Suprapubic skin (tissue), 4 donors: ENCODE data around the gene FAM90A1.
"Not testable (repeated sequence)": the region's sequence is repeated elsewhere in the genome, so short reads cannot be mapped to it uniquely, and the experiment has no call there.

Experiments used
- EP300 ChIP-seq: sonication (generic); formaldehyde crosslinking; IDR thresholded peaks from one replicate; pipeline ENCODE4 v1.6.1; 2017; ENCODE audit warnings: antibody characterized with exemption
- POLR2A ChIP-seq, 2 donors: fragments of 450-650 bp; IDR thresholded peaks; one replicate each; pipeline ENCODE4 v1.6.1; 2017; ENCODE audit warnings: antibody characterized with exemption in 2 of 2, mild to moderate bottlenecking in 2 of 2, moderate library complexity in 2 of 2
- POLR2AphosphoS5 ChIP-seq, 3 donors: sonication (generic); formaldehyde crosslinking; IDR thresholded peaks; one replicate each; pipeline ENCODE4 v1.6.1; 2017; ENCODE audit warnings: antibody characterized with exemption in 3 of 3
- TF ChIP-seq, protein P1 (sequence below), 2 donors: fragments of 200-600 bp in 1 of 2; fragments of 450-650 bp in 1 of 2; sonication (generic) in 1 of 2; IDR thresholded peaks; one replicate each; pipeline ENCODE4 v1.5.1; 2016 to 2019; ENCODE audit warnings: antibody characterized with exemption in 2 of 2, mild to moderate bottlenecking in 1 of 2, moderate library complexity in 1 of 2

DNA sequence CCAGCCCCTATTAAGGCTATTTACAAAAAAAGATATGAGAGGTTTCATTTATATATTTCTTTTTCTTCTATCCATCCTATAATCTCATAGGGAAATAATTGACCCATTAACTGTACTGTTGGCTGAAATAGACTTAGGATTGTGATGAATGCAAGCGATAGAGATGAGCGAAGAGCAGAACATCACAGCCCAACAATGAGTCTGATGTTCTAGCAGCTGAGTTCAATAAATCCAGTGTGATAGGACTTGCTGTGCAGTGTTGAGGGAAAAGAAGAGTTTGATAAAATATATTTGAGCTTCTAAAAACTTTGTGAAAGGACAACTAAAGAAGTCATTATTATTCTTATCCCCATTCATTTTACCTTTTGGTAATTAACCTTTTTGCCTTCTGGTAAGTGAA is 54.5 kb downstream of the FAM90A1 start:
- TF ChIP-seq, protein P1, sequence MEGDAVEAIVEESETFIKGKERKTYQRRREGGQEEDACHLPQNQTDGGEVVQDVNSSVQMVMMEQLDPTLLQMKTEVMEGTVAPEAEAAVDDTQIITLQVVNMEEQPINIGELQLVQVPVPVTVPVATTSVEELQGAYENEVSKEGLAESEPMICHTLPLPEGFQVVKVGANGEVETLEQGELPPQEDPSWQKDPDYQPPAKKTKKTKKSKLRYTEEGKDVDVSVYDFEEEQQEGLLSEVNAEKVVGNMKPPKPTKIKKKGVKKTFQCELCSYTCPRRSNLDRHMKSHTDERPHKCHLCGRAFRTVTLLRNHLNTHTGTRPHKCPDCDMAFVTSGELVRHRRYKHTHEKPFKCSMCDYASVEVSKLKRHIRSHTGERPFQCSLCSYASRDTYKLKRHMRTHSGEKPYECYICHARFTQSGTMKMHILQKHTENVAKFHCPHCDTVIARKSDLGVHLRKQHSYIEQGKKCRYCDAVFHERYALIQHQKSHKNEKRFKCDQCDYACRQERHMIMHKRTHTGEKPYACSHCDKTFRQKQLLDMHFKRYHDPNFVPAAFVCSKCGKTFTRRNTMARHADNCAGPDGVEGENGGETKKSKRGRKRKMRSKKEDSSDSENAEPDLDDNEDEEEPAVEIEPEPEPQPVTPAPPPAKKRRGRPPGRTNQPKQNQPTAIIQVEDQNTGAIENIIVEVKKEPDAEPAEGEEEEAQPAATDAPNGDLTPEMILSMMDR (IDR thresholded peaks at IDR 0.05): not testable (repeated sequence)
- TF ChIP-seq POLR2A (IDR thresholded peaks at IDR 0.05); EP300; POLR2AphosphoS5 (IDR thresholded peaks at IDR 0.05): not testable (repeated sequence)
